Activated CD8-positive, alpha-beta T cell treated with anti-CD3 and anti-CD28 coated beads for 36 hours (primary cell): Measurements from ENCODE around the gene TNIK. TPM values are rescaled to one million over a fixed set of nuclear protein-coding genes. Genes with fewer than 3 reads are reported as not detected.
A peak's percentile ranks its signal among the peaks of the same experiment; 100 is the strongest.

Experiments used
- ATAC-seq: fragments of 200-7000 bp; cut with Tn5 transposase; one replicate; pipeline ENCODE4 v1.10.0; 2021; ENCODE audit warnings: mild to moderate bottlenecking, moderate library complexity
- CTCF ChIA-PET: fragments of 350-600 bp; sonication (Branson Sonifier 250); formaldehyde crosslinking; loops from one replicate; lab custom pipeline; 2021; ENCODE audit warnings: antibody characterized with exemption; lab: Charles Lee
- POLR2A ChIA-PET: fragments of 350-600 bp; sonication (Branson Sonifier 250); formaldehyde crosslinking; loops from one replicate; lab custom pipeline; 2021; ENCODE audit warnings: antibody characterized with exemption; lab: Charles Lee
- DNase-seq: peaks from one replicate; pipeline ENCODE4 v3.0.0-alpha.2; 2020
- H3K27ac Mint-ChIP-seq: one replicate; pipeline ENCODE4 v1.8.0; 2021; ENCODE audit warnings: mild to moderate bottlenecking, mixed read lengths
- H3K27me3 Mint-ChIP-seq: one replicate; pipeline ENCODE4 v1.8.0; 2021; ENCODE audit warnings: mixed read lengths
- H3K36me3 Mint-ChIP-seq: one replicate; pipeline ENCODE4 v1.8.0; 2021; ENCODE audit warnings: low read depth, mixed read lengths
- H3K4me1 Mint-ChIP-seq: one replicate; pipeline ENCODE4 v1.8.0; 2021; ENCODE audit warnings: low read depth, mixed read lengths
- H3K4me3 Mint-ChIP-seq: one replicate; pipeline ENCODE4 v1.8.0; 2021; ENCODE audit warnings: mild to moderate bottlenecking, moderate library complexity, mixed read lengths
- H3K9me3 Mint-ChIP-seq: one replicate; pipeline ENCODE4 v1.8.0; 2021; ENCODE audit warnings: mixed read lengths
- intact Hi-C: fragments of 100-400 bp; cut with micrococcal nuclease; formaldehyde crosslinking; loops from one replicate; pipeline ENCODE4 v1.10.0; 2022
- total RNA-seq, 2 experiments: library from RNA; stranded (reverse); gene quantifications; one replicate each; pipeline ENCODE4 v1.2.3, GENCODE V29; 2021
- TF ChIP-seq, protein P1 (sequence below): fragments of 200-600 bp; IDR thresholded peaks from one replicate; pipeline ENCODE4 v1.8.0; 2022; ENCODE audit warnings: antibody characterized with exemption, mild to moderate bottlenecking

Gene TNIK
- total RNA-seq, 2 experiments from 2014 or later, result 25.1 to 28.8 TPM

DNA sequence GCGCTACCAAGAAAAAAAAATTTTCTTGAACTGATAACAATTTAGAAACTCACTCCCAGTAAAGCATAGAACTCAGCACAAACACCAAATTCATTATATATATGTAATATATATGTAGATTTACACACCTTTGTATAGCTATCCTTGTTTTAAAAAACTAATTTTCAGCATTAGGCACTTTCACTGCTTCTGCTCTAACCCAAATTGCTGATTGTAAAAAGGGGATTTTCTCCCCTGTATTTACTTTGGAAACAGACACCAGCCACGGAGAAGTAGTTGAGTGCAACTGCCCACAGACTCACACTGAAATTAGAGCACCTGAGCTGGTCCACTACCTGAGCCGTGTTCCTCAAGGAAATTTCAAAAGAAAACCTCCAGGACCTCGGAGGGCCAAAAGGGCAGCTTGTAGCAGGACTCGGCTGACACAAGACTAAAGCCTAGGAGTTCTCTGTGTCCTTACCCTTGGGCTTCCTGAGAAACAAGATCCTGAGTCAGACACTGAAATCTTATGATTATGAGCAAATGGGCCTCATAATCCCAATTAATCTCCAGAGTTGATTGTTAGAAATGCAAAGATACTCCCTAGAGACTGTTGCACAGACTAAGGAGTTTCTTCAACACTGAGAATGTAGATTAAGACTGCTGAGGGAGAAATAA, 106.0 kb downstream of the TNIK start:
- ATAC-seq (no peak), DNase-seq (no peak)
- Mint-ChIP-seq H3K4me3 (no peak overlapping the region), H3K27ac (no peak overlapping the region), H3K4me1 (peaks cover 66% of the 10 kb centered on the region), H3K36me3 (no peaks in the 10 kb centered on the region), H3K27me3 (no peaks in the 10 kb centered on the region), H3K9me3 (no peaks in the 10 kb centered on the region)
- ChIA-PET CTCF (interaction anchor here (0.9 to 1.6 kb wide), 2 partner anchors 12 to 15 kb away, joined by 3 to 7 read pairs; no protein-coding TSS in a partner anchor), POLR2A (interaction anchor here (0.6 kb wide), 1 partner anchor 18 kb away, joined by 4 read pairs; no protein-coding TSS in a partner anchor)
- intact Hi-C loops, result no loop called here
- TF ChIP-seq, protein P1, sequence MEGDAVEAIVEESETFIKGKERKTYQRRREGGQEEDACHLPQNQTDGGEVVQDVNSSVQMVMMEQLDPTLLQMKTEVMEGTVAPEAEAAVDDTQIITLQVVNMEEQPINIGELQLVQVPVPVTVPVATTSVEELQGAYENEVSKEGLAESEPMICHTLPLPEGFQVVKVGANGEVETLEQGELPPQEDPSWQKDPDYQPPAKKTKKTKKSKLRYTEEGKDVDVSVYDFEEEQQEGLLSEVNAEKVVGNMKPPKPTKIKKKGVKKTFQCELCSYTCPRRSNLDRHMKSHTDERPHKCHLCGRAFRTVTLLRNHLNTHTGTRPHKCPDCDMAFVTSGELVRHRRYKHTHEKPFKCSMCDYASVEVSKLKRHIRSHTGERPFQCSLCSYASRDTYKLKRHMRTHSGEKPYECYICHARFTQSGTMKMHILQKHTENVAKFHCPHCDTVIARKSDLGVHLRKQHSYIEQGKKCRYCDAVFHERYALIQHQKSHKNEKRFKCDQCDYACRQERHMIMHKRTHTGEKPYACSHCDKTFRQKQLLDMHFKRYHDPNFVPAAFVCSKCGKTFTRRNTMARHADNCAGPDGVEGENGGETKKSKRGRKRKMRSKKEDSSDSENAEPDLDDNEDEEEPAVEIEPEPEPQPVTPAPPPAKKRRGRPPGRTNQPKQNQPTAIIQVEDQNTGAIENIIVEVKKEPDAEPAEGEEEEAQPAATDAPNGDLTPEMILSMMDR, result no peak

DNA sequence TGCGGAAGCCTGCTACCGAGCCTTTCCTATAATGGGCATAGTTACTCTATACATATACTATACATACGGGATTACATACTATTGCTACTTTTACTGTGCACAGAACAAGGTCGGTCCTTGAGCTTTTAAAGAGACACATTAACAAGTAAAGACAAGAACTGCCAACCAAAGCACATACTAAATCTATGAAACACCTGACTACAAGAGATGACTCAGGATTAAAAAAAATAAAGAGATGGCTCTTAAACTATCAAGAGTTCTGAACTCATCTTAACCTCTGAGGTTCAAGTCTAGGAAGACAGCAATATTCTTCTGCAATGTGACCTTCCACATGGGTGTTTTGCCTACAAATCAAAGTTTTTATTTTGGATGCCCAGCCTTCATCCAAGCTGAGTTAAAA, 106.8 kb downstream of the TNIK start:
- Mint-ChIP-seq H3K36me3 (no peaks in the 10 kb centered on the region), H3K27me3 (no peaks in the 10 kb centered on the region), H3K4me3 (no peak overlapping the region), H3K9me3 (no peaks in the 10 kb centered on the region), H3K4me1 (peaks cover 63% of the 10 kb centered on the region), H3K27ac (no peak overlapping the region)
- ChIA-PET CTCF (no interaction called here), POLR2A (no interaction called here)
- DNase-seq, result no peak
- TF ChIP-seq, protein P1, result no peak
- intact Hi-C loops, result no loop called here
- ATAC-seq, result no peak

DNA sequence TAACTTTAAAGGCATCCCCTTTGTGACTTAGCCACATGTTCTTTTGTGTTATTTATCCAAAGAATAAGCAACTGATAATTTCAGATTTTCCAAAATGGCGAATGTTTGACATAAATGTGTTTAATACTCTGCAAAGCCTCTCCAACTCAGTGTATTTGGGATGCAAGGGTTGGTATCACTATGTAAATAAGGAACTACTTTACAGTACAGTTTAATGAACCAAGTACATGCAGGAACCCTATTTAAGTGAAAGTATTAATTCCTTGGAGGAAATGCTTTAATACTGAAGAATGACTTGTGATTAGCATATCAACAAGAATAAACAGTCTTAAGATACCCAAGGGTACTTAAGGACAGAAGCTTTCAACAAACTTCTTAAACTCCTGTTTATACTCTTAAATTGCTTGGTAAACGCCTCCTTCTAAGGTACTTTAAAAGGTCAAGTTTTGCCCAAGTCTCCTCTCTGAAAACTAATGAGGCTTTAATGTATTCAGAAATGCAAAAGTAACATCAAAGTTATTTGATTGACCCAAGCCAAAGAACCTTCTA, 107.7 kb downstream of the TNIK start:
- no peak overlapping the region for H3K27ac Mint-ChIP-seq
- no peaks in the 10 kb centered on the region for H3K9me3 Mint-ChIP-seq
- no peaks in the 10 kb centered on the region for H3K36me3 Mint-ChIP-seq
- no peaks in the 10 kb centered on the region for H3K27me3 Mint-ChIP-seq
- POLR2A ChIA-PET, result no interaction called here
- TF ChIP-seq, protein P1, result no peak
- peaks cover 67% of the 10 kb centered on the region for H3K4me1 Mint-ChIP-seq
- ATAC-seq, result no peak
- no peak for DNase-seq
- CTCF ChIA-PET, result no interaction called here
- intact Hi-C loops, result no loop called here
- H3K4me3 Mint-ChIP-seq, result no peak overlapping the region

DNA sequence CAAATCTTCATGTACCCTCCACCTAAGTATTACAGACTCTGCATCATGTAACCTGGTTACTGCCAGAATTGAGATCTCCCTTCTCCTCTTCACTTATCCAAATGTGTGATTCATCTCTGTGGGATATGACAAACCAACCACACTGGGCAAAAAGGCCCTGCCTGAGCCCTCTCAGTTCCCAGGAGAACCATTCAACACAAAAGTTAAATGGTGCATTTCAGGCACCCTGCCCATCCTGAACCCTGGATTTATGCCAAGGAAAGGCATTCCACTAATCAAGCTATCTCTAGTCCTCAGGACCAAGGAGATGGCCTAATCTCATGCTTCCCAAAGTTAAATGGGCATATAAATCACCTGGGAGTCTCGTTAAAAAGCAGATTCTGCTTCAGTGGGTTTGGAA, 108.5 kb downstream of the TNIK start:
- peak; percentile 22 for ATAC-seq
- H3K27me3 Mint-ChIP-seq, result no peaks in the 10 kb centered on the region
- H3K4me1 Mint-ChIP-seq, result peaks cover 71% of the 10 kb centered on the region
- TF ChIP-seq, protein P1, result no peak
- ChIA-PET CTCF (no interaction called here), POLR2A (no interaction called here)
- H3K9me3 Mint-ChIP-seq, result no peaks in the 10 kb centered on the region
- DNase-seq, result no peak
- intact Hi-C loops, result no loop called here
- no peak overlapping the region for H3K4me3 Mint-ChIP-seq
- peaks cover 4% of the 10 kb centered on the region for H3K36me3 Mint-ChIP-seq
- no peak overlapping the region for H3K27ac Mint-ChIP-seq

DNA sequence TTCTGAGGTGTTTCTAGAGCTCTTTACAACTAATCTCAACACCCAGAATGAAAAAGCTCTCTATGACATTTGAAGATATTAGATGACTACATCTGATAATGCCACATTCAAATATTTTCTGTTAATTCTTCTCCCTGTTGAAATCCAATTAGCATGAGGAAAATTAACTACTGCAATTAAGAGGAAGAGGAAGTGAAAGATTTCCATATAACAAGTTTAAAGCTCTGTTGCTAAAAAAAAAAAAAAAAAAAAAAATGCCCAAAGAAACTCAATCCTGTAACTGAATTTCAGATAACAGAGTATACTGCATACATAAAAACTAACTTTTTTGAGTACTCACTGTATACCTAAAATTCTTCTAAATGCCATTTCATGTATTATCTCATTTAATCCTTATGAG, 109.8 kb downstream of the TNIK start:
- H3K4me3 Mint-ChIP-seq, result no peak overlapping the region
- DNase-seq (no peak), ATAC-seq (no peak)
- TF ChIP-seq, protein P1, result no peak
- peaks cover 61% of the 10 kb centered on the region for H3K4me1 Mint-ChIP-seq
- intact Hi-C loops, result no loop called here
- ChIA-PET CTCF (interaction anchor here (1.1 to 2.2 kb wide), 3 partner anchors 12 to 188 kb away, joined by 3 to 6 read pairs (median 3); no protein-coding TSS in a partner anchor), POLR2A (interaction anchor here (0.9 kb wide), 1 partner anchor 109 kb away, joined by 3 read pairs; the partner anchor contains the start of gene TNIK)
- peaks cover 2% of the 10 kb centered on the region for H3K9me3 Mint-ChIP-seq
- no peak overlapping the region for H3K27ac Mint-ChIP-seq
- H3K36me3 Mint-ChIP-seq, result peaks cover 10% of the 10 kb centered on the region
- H3K27me3 Mint-ChIP-seq, result no peaks in the 10 kb centered on the region
